ENCODE results near the gene SLC25A42.
"Not testable (repeated sequence)": the region's sequence is repeated elsewhere in the genome, so short reads cannot be mapped to it uniquely, and the experiment has no call there.

SLC25A42 gene

GRCh38 chr19:19132912-19133311 lies 69.1 kb downstream of the SLC25A42 start:
- in situ Hi-C loops (cut with MboI; ENCODE audit: low sequenced_read_pairs): no loop called here
- H3K9me3 ChIP-seq: no peaks in the 10 kb centered on the region
- H3K27me3 ChIP-seq (ENCODE audit: low read depth): no peaks in the 10 kb centered on the region
- H3K4me1 ChIP-seq: 0 out of 2 replicates have a peak, but pooled peaks cover 4% of the 10 kb centered on the region
- H3K4me3 ChIP-seq: no peak overlapping the region
- DNase-seq (ENCODE audit: low spot score in 2 of 2): no peak
- H3K36me3 ChIP-seq (replicated peaks): peaks cover 3% of the 10 kb centered on the region

- in situ Hi-C loops (cut with MboI; ENCODE audit: low sequenced_read_pairs): no loop called here
- Histone ChIP-seq H3K27me3 (ENCODE audit: low read depth) (no peaks in the 10 kb centered on the region), H3K9me3 (no peaks in the 10 kb centered on the region)
Measured at GRCh38 chr19:19133985-19134384, 70.2 kb downstream of the SLC25A42 start.

GRCh38 chr19:19134687-19135158 lies 70.9 kb downstream of the SLC25A42 start:
- Histone ChIP-seq H3K4me1 (0 out of 2 replicates have a peak, but pooled peaks cover 4% of the 10 kb centered on the region), H3K9me3 (no peaks in the 10 kb centered on the region), H3K36me3 (replicated peaks) (peaks cover 3% of the 10 kb centered on the region; the same call in 1 of the 2 replicates), H3K4me3 (no peak overlapping the region), H3K27me3 (ENCODE audit: low read depth) (no peaks in the 10 kb centered on the region)
- in situ Hi-C loops (cut with MboI; ENCODE audit: low sequenced_read_pairs): no loop called here
- DNase-seq (ENCODE audit: low spot score in 2 of 2): peak in 1 of 2 experiments; percentile 58

More at GRCh38 chr19:19133985-19134384, 70.2 kb downstream of the SLC25A42 start:
- peaks cover 3% of the 10 kb centered on the region for H3K36me3 ChIP-seq (replicated peaks)
- H3K4me1 ChIP-seq: 0 out of 2 replicates have a peak, but pooled peaks cover 4% of the 10 kb centered on the region
- H3K4me3 ChIP-seq: no peak overlapping the region
- DNase-seq (ENCODE audit: low spot score in 2 of 2): no peak

- H3K4me1 ChIP-seq; in situ Hi-C loops (cut with MboI; ENCODE audit: low sequenced_read_pairs); H3K36me3 ChIP-seq (replicated peaks); DNase-seq (ENCODE audit: low spot score in 2 of 2); H3K4me3 ChIP-seq; H3K9me3 ChIP-seq; H3K27me3 ChIP-seq (ENCODE audit: low read depth): not testable (repeated sequence)
Measured at GRCh38 chr19:19135713-19136112, 71.9 kb downstream of the SLC25A42 start.

GRCh38 chr19:19137556-19138108 lies 73.8 kb downstream of the SLC25A42 start:
- H3K4me1 ChIP-seq: 0 out of 2 replicates have a peak, but pooled peaks cover 4% of the 10 kb centered on the region
- in situ Hi-C loops (cut with MboI; ENCODE audit: low sequenced_read_pairs): no loop called here
- DNase-seq (ENCODE audit: low spot score in 2 of 2): peak in 1 of 2 experiments; percentile 39
- peak overlapping the region; percentile 80 for H3K4me3 ChIP-seq
- H3K36me3 ChIP-seq (replicated peaks): peaks cover 2% of the 10 kb centered on the region; the same call in 1 of the 2 replicates
- no peaks in the 10 kb centered on the region for H3K9me3 ChIP-seq
- no peaks in the 10 kb centered on the region for H3K27me3 ChIP-seq (ENCODE audit: low read depth)

GRCh38 chr19:19138109-19138981 lies 74.6 kb downstream of the SLC25A42 start, which contains the start of gene TMEM161A:
TSS of gene TMEM161A (minus strand) at chr19:19138478. CDS start at chr19:19138428, 50 bp downstream.
- H3K36me3 ChIP-seq (replicated peaks): no peaks in the 10 kb centered on the region
- peak; percentile 97 to 98 for DNase-seq (ENCODE audit: low spot score in 2 of 2)
- in situ Hi-C loops (cut with MboI; ENCODE audit: low sequenced_read_pairs): no loop called here
- no peaks in the 10 kb centered on the region for H3K27me3 ChIP-seq (ENCODE audit: low read depth)
- H3K4me1 ChIP-seq: 0 out of 2 replicates have a peak, but pooled peaks cover 4% of the 10 kb centered on the region
- H3K9me3 ChIP-seq: no peaks in the 10 kb centered on the region
- peak within 1 kb of the TSS; percentile 80 for H3K4me3 ChIP-seq

GRCh38 chr19:19139876-19140229 lies 76.1 kb downstream of the SLC25A42 start:
- Histone ChIP-seq H3K4me1 (0 out of 2 replicates have a peak, but pooled peaks cover 4% of the 10 kb centered on the region), H3K9me3 (no peaks in the 10 kb centered on the region)
- in situ Hi-C loops (cut with MboI; ENCODE audit: low sequenced_read_pairs): loop anchor here (5.0 kb wide), 1 partner anchor 83 kb away; no protein-coding TSS in a partner anchor

GRCh38 chr19:19140476-19140875 lies 76.7 kb downstream of the SLC25A42 start:
- Histone ChIP-seq H3K27me3 (ENCODE audit: low read depth) (no peaks in the 10 kb centered on the region), H3K36me3 (replicated peaks) (no peaks in the 10 kb centered on the region), H3K4me1 (0 out of 2 replicates have a peak, but pooled peaks cover 4% of the 10 kb centered on the region), H3K4me3 (no peak overlapping the region), H3K9me3 (no peaks in the 10 kb centered on the region)
- DNase-seq (ENCODE audit: low spot score in 2 of 2): no peak
- in situ Hi-C loops (cut with MboI; ENCODE audit: low sequenced_read_pairs): loop anchor here (5.0 kb wide), 1 partner anchor 83 kb away; no protein-coding TSS in a partner anchor

More at GRCh38 chr19:19139876-19140229, 76.1 kb downstream of the SLC25A42 start:
- Histone ChIP-seq H3K27me3 (ENCODE audit: low read depth) (no peaks in the 10 kb centered on the region), H3K36me3 (replicated peaks) (no peaks in the 10 kb centered on the region), H3K4me3 (no peak overlapping the region)
- no peak for DNase-seq (ENCODE audit: low spot score in 2 of 2)

GRCh38 chr19:19142347-19142746 lies 78.6 kb downstream of the SLC25A42 start:
- in situ Hi-C loops (cut with MboI; ENCODE audit: low sequenced_read_pairs): loop anchor here (5.0 kb wide), 1 partner anchor 85 kb away; no protein-coding TSS in a partner anchor
- Histone ChIP-seq H3K9me3 (no peaks in the 10 kb centered on the region), H3K4me1 (no peaks in the 10 kb centered on the region), H3K27me3 (ENCODE audit: low read depth) (no peaks in the 10 kb centered on the region), H3K4me3 (no peak overlapping the region), H3K36me3 (replicated peaks) (no peaks in the 10 kb centered on the region)
- no peak for DNase-seq (ENCODE audit: low spot score in 2 of 2)

GRCh38 chr19:19145281-19145680 lies 81.5 kb downstream of the SLC25A42 start:
- Histone ChIP-seq H3K36me3 (replicated peaks) (no peaks in the 10 kb centered on the region), H3K4me1 (no peaks in the 10 kb centered on the region), H3K27me3 (ENCODE audit: low read depth) (no peaks in the 10 kb centered on the region), H3K9me3 (no peaks in the 10 kb centered on the region), H3K4me3 (no peak overlapping the region)
- DNase-seq (ENCODE audit: low spot score in 2 of 2): no peak
- in situ Hi-C loops (cut with MboI; ENCODE audit: low sequenced_read_pairs): no loop called here

- peak in 1 of 2 experiments; percentile 91 for DNase-seq (ENCODE audit: low spot score in 2 of 2)
- Histone ChIP-seq H3K9me3 (no peaks in the 10 kb centered on the region), H3K4me1 (no peaks in the 10 kb centered on the region), H3K4me3 (no peak overlapping the region), H3K27me3 (ENCODE audit: low read depth) (no peaks in the 10 kb centered on the region), H3K36me3 (replicated peaks) (no peaks in the 10 kb centered on the region)
- in situ Hi-C loops (cut with MboI; ENCODE audit: low sequenced_read_pairs): no loop called here
Measured at GRCh38 chr19:19145684-19146608, 82.2 kb downstream of the SLC25A42 start.

- in situ Hi-C loops (cut with MboI; ENCODE audit: low sequenced_read_pairs): no loop called here
- H3K4me1 ChIP-seq: no peaks in the 10 kb centered on the region
- no peaks in the 10 kb centered on the region for H3K9me3 ChIP-seq
- no peaks in the 10 kb centered on the region for H3K36me3 ChIP-seq (replicated peaks)
- DNase-seq (ENCODE audit: low spot score in 2 of 2): no peak
- no peaks in the 10 kb centered on the region for H3K27me3 ChIP-seq (ENCODE audit: low read depth)
- H3K4me3 ChIP-seq: no peak overlapping the region
Measured at GRCh38 chr19:19146865-19147264, 83.1 kb downstream of the SLC25A42 start.

GRCh38 chr19:19147344-19147743 lies 83.5 kb downstream of the SLC25A42 start:
- DNase-seq (ENCODE audit: low spot score in 2 of 2): no peak
- Histone ChIP-seq H3K27me3 (ENCODE audit: low read depth) (no peaks in the 10 kb centered on the region), H3K4me1 (no peaks in the 10 kb centered on the region), H3K4me3 (no peak overlapping the region), H3K9me3 (no peaks in the 10 kb centered on the region), H3K36me3 (replicated peaks) (no peaks in the 10 kb centered on the region)
- in situ Hi-C loops (cut with MboI; ENCODE audit: low sequenced_read_pairs): no loop called here

All from HAP-1 (cell line).